ENCODE measurements around the gene SCYL1. TPM values are rescaled to one million over a fixed set of nuclear protein-coding genes. Genes with fewer than 3 reads are reported as not detected.
A peak's percentile ranks its signal among the peaks of the same experiment; 100 is the strongest.

The SCYL1 gene
- total and polyA plus RNA-seq, 2 donors (not counting 1 experiment from before 2014, with no cell fraction given): 76.5 to 85.5 TPM

GRCh38 chr11:65581928-65582327 is 57.0 kb downstream of the SCYL1 start:
- Histone ChIP-seq H4K20me1 (ENCODE audit: control insufficient read depth, insufficient read depth, low read length, poor library complexity, severe bottlenecking) (peaks cover 15% of the 10 kb centered on the region), H3K4me1 (ENCODE audit: control insufficient read depth in 2 of 2, insufficient read depth in 2 of 2, low read length in 2 of 2) (peaks cover 10 to 25% of the 10 kb centered on the region in 2 donors), H3K27me3 (replicated peaks in 1 of 4; ENCODE audit: control extremely low read depth in 1 of 4, control insufficient read depth in 3 of 4, insufficient read depth in 4 of 4, low read length in 3 of 4) (no peaks in the 10 kb centered on the region), H2AFZ (ENCODE audit: insufficient read depth, low read depth, low read length, poor library complexity, severe bottlenecking) (no peak overlapping the region), H3K36me3 (replicated peaks in 1 of 2; ENCODE audit: control extremely low read depth in 1 of 2, control insufficient read depth in 1 of 2, extremely low read depth in 1 of 2, insufficient read depth in 2 of 2, low read length in 1 of 2) (peaks cover 6 to 61% of the 10 kb centered on the region in 2 experiments), H3K9ac (ENCODE audit: low read length) (no peak overlapping the region), H3K4me3 (ENCODE audit: control extremely low read depth in 1 of 5, extremely low read depth in 1 of 5, insufficient read depth in 1 of 5, low read depth in 2 of 5, low read length in 4 of 5) (no peak overlapping the region), H3K79me2 (ENCODE audit: control insufficient read depth, insufficient read depth, low read length) (peaks cover under 1% of the 10 kb centered on the region), H3K4me2 (replicated peaks; ENCODE audit: low read depth, low read length, poor library complexity, severe bottlenecking) (no peak overlapping the region), H3K27ac (ENCODE audit: low read length in 2 of 2) (peak overlapping the region in 1 of 2 donors; percentile 16), H3K9me3 (ENCODE audit: control extremely low read depth in 1 of 3, control insufficient read depth in 2 of 3, insufficient read depth in 1 of 3, low read length in 2 of 3) (no peaks in the 10 kb centered on the region)
- no peaks in the 10 kb centered on the region for H3K27me3 Mint-ChIP-seq
- peak overlapping the region; percentile 4 for H3K27ac Mint-ChIP-seq
- no peaks in the 10 kb centered on the region for H3K9me3 Mint-ChIP-seq (ENCODE audit: insufficient read depth)
- ChIA-PET CTCF (interaction anchor here (1.5 to 2.6 kb wide), 3 partner anchors 10 to 42 kb away, joined by 3 to 7 read pairs (median 7); partner anchors contain the start of gene FAM89B), POLR2A (interaction anchor here (1.3 kb wide), 1 partner anchor 28 kb away, joined by 4 read pairs; no protein-coding TSS in a partner anchor)
- ATAC-seq (ENCODE audit: low read depth): no peak
- H3K4me1 Mint-ChIP-seq: peaks cover 29% of the 10 kb centered on the region
- no peak overlapping the region for H3K4me3 Mint-ChIP-seq
- no peak for DNase-seq
- TF ChIP-seq EZH2 (IDR thresholded peaks at IDR 0.05; ENCODE audit: borderline replicate concordance, insufficient read depth, low read depth, low read length, poor library complexity, severe bottlenecking) (no peak), CTCF (IDR thresholded peaks at IDR 0.05) (no peak)
- intact Hi-C loops (cut with micrococcal nuclease): no loop called here
- WGBS (ENCODE audit: insufficient coverage): 94% methylated on average over 3 of the region's 3 CpGs

GRCh38 chr11:65583589-65583988 is 58.7 kb downstream of the SCYL1 start:
- Mint-ChIP-seq H3K27me3 (no peaks in the 10 kb centered on the region), H3K9me3 (ENCODE audit: insufficient read depth) (no peaks in the 10 kb centered on the region), H3K4me1 (peaks cover 29% of the 10 kb centered on the region), H3K27ac (no peak overlapping the region), H3K4me3 (no peak overlapping the region)
- Histone ChIP-seq H3K9me3 (ENCODE audit: control extremely low read depth in 1 of 3, control insufficient read depth in 2 of 3, insufficient read depth in 1 of 3, low read length in 2 of 3) (no peaks in the 10 kb centered on the region), H3K79me2 (ENCODE audit: control insufficient read depth, insufficient read depth, low read length) (no peaks in the 10 kb centered on the region), H4K20me1 (ENCODE audit: control insufficient read depth, insufficient read depth, low read length, poor library complexity, severe bottlenecking) (peaks cover 9% of the 10 kb centered on the region), H3K9ac (ENCODE audit: low read length) (no peak overlapping the region), H3K4me1 (ENCODE audit: control insufficient read depth in 2 of 2, insufficient read depth in 2 of 2, low read length in 2 of 2) (peaks cover 16 to 26% of the 10 kb centered on the region in 2 donors), H3K36me3 (replicated peaks in 1 of 2; ENCODE audit: control extremely low read depth in 1 of 2, control insufficient read depth in 1 of 2, extremely low read depth in 1 of 2, insufficient read depth in 2 of 2, low read length in 1 of 2) (peaks cover 6 to 56% of the 10 kb centered on the region in 2 experiments), H3K4me2 (replicated peaks; ENCODE audit: low read depth, low read length, poor library complexity, severe bottlenecking) (no peak overlapping the region), H3K27me3 (replicated peaks in 1 of 4; ENCODE audit: control extremely low read depth in 1 of 4, control insufficient read depth in 3 of 4, insufficient read depth in 4 of 4, low read length in 3 of 4) (no peaks in the 10 kb centered on the region), H2AFZ (ENCODE audit: insufficient read depth, low read depth, low read length, poor library complexity, severe bottlenecking) (no peak overlapping the region), H3K27ac (ENCODE audit: low read length in 2 of 2) (no peak overlapping the region), H3K4me3 (ENCODE audit: control extremely low read depth in 1 of 5, extremely low read depth in 1 of 5, insufficient read depth in 1 of 5, low read depth in 2 of 5, low read length in 4 of 5) (no peak overlapping the region)
- intact Hi-C loops (cut with micrococcal nuclease): no loop called here
- no peak for TF ChIP-seq EZH2 (IDR thresholded peaks at IDR 0.05; ENCODE audit: borderline replicate concordance, insufficient read depth, low read depth, low read length, poor library complexity, severe bottlenecking)
- 100% methylated on average over 6 of the region's 10 CpGs for WGBS (ENCODE audit: insufficient coverage)
- ChIA-PET CTCF (interaction anchor here (0.9 to 1.0 kb wide), 2 partner anchors 10 to 12 kb away, joined by 3 to 6 read pairs; no protein-coding TSS in a partner anchor), POLR2A (no interaction called here)
- DNase-seq (no peak), ATAC-seq (ENCODE audit: low read depth) (no peak)

All from B cell (primary cell).